ENCODE data around the gene TMEM273. TPM values are rescaled to one million over a fixed set of nuclear protein-coding genes. Genes with fewer than 3 reads are reported as not detected.

TMEM273 gene
- total RNA-seq, 1 donor from 2014 or later = not detected

DNA sequence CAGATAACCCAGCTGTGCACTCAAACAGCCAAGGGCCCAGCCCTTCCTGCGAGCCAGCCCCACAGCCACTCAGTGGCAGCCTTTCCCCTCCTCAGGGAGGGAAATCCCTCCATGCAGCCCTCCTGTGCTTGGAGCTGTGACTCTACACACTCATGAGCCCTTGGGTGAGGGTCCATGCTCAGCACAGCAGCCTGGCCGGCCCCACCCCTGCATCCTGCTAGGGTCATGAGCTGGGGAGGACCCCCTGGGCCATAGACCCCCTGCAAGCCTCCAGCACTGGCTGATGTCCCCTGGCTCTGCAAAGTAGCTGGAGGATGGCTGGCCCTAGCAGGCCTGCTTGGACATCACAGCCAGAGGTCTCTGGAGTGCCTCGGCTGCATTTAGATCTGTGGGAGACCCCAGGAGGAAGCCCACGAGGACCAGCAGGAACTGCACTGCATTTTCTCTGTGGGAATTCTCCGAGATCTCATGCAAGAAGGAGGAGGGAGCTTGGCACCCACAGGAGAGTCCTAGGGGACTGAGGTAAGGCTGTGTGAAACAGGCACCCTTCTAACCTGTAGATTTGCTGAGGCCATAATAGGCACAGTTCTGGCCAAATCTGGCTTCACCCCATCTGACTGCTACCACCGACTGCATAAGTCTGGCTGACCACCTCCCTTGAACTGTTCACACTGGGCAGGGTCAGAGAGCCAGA, 17.4 kb downstream of the TMEM273 start:
- DNase-seq (ENCODE audit: low read depth) (no peak), FAIRE-seq (no peak)
- Histone ChIP-seq H3K27me3 (ENCODE audit: control insufficient read depth, insufficient read depth, low read length) (no peaks in the 10 kb centered on the region), H3K4me3 (ENCODE audit: low read depth, low read length) (no peak overlapping the region), H3K36me3 (ENCODE audit: control insufficient read depth, insufficient read depth, low read length) (no peaks in the 10 kb centered on the region)
- TF ChIP-seq, protein P1, sequence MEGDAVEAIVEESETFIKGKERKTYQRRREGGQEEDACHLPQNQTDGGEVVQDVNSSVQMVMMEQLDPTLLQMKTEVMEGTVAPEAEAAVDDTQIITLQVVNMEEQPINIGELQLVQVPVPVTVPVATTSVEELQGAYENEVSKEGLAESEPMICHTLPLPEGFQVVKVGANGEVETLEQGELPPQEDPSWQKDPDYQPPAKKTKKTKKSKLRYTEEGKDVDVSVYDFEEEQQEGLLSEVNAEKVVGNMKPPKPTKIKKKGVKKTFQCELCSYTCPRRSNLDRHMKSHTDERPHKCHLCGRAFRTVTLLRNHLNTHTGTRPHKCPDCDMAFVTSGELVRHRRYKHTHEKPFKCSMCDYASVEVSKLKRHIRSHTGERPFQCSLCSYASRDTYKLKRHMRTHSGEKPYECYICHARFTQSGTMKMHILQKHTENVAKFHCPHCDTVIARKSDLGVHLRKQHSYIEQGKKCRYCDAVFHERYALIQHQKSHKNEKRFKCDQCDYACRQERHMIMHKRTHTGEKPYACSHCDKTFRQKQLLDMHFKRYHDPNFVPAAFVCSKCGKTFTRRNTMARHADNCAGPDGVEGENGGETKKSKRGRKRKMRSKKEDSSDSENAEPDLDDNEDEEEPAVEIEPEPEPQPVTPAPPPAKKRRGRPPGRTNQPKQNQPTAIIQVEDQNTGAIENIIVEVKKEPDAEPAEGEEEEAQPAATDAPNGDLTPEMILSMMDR (IDR thresholded peaks at IDR 0.05; ENCODE audit: insufficient read depth, low read length, severe bottlenecking) = no peak

DNA sequence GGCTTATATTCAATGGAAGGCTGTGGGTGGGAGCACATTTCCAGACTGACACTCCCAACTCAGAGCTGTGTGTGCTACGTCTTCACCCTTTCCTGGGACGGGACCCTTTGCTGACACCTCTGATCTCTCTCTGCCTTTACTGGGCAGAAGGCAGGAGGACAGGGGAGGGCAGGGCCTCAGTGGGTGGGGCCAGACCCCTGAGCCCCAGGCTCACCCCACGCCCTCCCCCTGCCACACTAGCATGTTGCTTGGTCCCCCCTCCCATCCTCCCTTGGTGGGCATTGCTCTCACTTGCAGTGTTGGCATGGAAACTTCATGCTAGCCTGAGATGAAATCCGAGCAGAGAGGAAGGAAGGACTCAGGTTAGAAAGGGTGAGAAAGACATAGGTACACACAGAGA, 18.4 kb downstream of the TMEM273 start:
- no peak for FAIRE-seq
- DNase-seq (ENCODE audit: low read depth) = no peak

DNA sequence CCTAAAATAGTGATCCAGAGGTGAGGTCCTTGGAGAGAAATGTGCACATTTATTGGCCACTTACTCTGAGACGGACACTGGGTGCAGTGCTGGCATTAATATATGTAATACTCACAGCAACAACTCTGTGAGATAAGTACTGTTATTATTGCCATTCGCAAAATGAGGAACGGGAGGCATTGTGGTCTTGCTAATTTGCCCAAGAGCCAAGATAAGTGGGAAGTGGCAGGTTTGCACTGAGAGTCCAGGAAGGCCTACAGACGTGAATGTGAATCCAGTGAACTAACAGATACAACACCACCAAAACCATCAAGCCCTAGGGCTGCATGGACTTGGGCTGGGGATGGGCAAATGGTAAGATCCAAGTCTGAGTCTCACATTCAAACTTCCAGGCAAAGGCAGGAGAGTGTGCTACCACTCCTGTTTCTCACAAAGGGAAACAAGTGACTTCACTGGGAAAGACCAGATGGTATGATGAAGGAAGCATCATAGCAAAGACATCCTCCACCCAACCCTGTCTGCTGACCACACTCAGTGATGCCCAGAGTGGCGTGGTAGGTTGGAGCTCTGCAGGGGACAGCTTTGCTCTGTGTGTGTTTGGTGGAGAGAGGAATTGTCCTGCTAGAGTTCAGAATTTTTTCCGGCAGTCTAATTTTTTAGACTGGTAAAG, 19.2 kb downstream of the TMEM273 start:
- no peaks in the 10 kb centered on the region for H3K36me3 ChIP-seq (ENCODE audit: control insufficient read depth, insufficient read depth, low read length)
- no peak overlapping the region for H3K4me3 ChIP-seq (ENCODE audit: low read depth, low read length)
- peaks cover 2% of the 10 kb centered on the region for H3K27me3 ChIP-seq (ENCODE audit: control insufficient read depth, insufficient read depth, low read length)
- TF ChIP-seq, protein P1 (IDR thresholded peaks at IDR 0.05; ENCODE audit: insufficient read depth, low read length, severe bottlenecking) = no peak
- DNase-seq (ENCODE audit: low read depth) (no peak), FAIRE-seq (no peak)

More for the DNA sequence above, 18.4 kb downstream of the TMEM273 start:
- TF ChIP-seq, protein P1 (IDR thresholded peaks at IDR 0.05; ENCODE audit: insufficient read depth, low read length, severe bottlenecking) = no peak
- Histone ChIP-seq H3K4me3 (ENCODE audit: low read depth, low read length) (no peak overlapping the region), H3K36me3 (ENCODE audit: control insufficient read depth, insufficient read depth, low read length) (no peaks in the 10 kb centered on the region), H3K27me3 (ENCODE audit: control insufficient read depth, insufficient read depth, low read length) (peaks cover 2% of the 10 kb centered on the region)

- FAIRE-seq = no peak
- no peak for DNase-seq (ENCODE audit: low read depth)
- Histone ChIP-seq H3K36me3 (ENCODE audit: control insufficient read depth, insufficient read depth, low read length) (no peaks in the 10 kb centered on the region), H3K4me3 (ENCODE audit: low read depth, low read length) (no peak overlapping the region), H3K27me3 (ENCODE audit: control insufficient read depth, insufficient read depth, low read length) (peaks cover 2% of the 10 kb centered on the region)
- TF ChIP-seq, protein P1 (IDR thresholded peaks at IDR 0.05; ENCODE audit: insufficient read depth, low read length, severe bottlenecking) = no peak
Measured at GRCh38 chr10:49168171-49168540, 20.0 kb downstream of the TMEM273 start.

DNA sequence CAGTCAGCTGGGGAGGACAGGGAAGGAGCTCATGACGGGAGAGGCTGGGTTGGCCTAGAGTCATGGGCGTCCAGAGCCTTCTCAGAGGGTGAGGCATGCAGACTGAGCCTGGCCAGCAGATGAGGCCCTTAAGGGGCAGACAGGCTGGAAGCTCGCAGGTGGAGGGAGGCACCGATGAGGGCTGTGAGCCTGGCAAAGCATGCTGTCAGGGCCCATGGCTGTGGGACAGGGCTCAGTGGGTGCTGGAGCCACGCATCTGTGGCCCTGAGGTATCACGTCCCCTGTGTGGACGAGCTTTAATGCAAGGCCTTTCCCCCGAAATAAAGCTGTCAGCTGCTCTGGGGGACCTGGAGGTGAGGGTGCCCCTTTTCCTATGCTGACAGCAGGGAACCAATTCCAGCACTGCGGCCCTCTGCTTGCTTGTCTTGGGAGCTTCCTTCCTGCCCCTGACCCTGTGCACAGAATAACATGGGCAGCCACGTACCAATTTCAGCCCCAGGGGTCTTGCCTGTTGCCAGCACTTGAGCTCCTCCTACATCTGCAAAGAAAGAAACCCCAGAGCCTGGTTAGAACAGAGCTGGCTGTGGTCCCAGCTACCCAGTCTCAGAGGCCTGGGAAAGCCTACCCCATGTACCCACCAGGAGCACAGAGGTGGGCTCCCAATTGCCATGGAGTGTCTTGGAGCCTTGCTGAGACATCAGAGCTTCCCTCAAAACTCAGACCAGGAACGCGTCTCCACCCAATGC, 20.6 kb downstream of the TMEM273 start:
- FAIRE-seq (no peak), DNase-seq (ENCODE audit: low read depth) (no peak)

More for the DNA sequence above, 20.6 kb downstream of the TMEM273 start:
- peaks cover 2% of the 10 kb centered on the region for H3K27me3 ChIP-seq (ENCODE audit: control insufficient read depth, insufficient read depth, low read length)
- H3K4me3 ChIP-seq (ENCODE audit: low read depth, low read length) = no peak overlapping the region
- H3K36me3 ChIP-seq (ENCODE audit: control insufficient read depth, insufficient read depth, low read length) = no peaks in the 10 kb centered on the region
- TF ChIP-seq, protein P1 (IDR thresholded peaks at IDR 0.05; ENCODE audit: insufficient read depth, low read length, severe bottlenecking) = no peak

Data from bronchial epithelial cell (primary cell).